ENCODE results near the gene SDHA. TPM values are rescaled to one million over a fixed set of nuclear protein-coding genes. Genes with fewer than 3 reads are reported as not detected.
"Not testable (repeated sequence)": the region's sequence is repeated elsewhere in the genome, so short reads cannot be mapped to it uniquely, and the experiment has no call there.

The SDHA gene
- total and polyA plus RNA-seq, 2 of the 13 experiments (the other 11 are each of a cell fraction or from before 2014, with no cell fraction given): 185 to 240 TPM

DNA sequence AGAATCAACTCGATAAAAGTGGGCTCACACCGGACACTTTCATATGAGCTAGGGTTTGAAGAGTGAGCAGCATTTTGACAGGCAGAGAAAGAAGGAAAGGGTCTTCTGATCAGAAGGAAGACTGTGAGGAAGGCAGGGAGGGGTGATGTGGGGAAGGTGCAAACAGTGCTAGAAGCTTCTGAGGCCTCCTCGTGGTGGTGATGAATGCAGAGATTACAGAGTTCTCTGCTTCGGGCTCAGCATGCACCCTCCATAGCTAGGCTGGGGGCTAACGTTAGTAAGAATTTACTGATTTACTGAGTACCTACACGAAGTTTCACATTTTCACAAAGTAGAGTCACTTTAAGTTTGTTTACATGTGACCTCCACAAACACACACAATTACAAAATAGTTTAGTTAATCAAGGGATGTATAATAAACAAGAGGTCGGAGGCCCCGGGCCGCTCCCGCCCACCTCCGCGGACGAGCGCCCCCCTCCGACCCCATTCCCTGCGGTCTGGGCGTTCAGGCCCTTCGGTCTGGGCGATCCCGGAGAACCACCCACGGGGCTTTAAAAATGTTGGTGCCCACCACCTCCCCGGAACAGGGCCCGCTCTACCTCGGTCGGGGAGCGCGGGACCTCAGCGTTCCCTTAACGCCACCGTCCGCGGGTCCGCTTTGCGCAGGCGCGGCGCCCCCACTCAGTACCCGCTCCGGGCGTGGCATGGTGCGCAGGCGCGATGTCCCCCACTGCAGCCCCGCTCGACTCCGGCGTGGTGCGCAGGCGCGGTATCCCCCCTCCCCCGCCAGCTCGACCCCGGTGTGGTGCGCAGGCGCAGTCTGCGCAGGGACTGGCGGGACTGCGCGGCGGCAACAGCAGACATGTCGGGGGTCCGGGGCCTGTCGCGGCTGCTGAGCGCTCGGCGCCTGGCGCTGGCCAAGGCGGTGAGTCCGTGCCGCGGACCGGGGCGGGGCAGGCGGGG, at the start of gene SDHA, which contains the start of gene CCDC127 (continued):
- TF ChIP-seq ZNF501 (CRISPR knock-in tag; IDR thresholded peaks at IDR 0.05) (peak; percentile 78; the same call in 1 of the 2 replicates), ZNF772 (CRISPR knock-in tag; IDR thresholded peaks at IDR 0.05) (peak; percentile 39; the same call in 1 of the 2 replicates), ZNF788 (CRISPR knock-in tag; IDR thresholded peaks at IDR 0.05; ENCODE audit: borderline replicate concordance) (0 out of 2 replicates have a peak, but pooled peaks have one; percentile 47), MXI1 (IDR thresholded peaks at IDR 0.05; ENCODE audit: borderline replicate concordance, low read depth, low read length) (peak; percentile 65; the same call in 1 of the 3 replicates), PHF8 (CRISPR knock-in tag; IDR thresholded peaks at IDR 0.05) (peak; percentile 75), TMF1 (CRISPR knock-in tag; IDR thresholded peaks at IDR 0.05; ENCODE audit: low read depth) (peak; percentile 40; the same call in 1 of the 2 replicates), RELA (CRISPR knock-in tag; IDR thresholded peaks at IDR 0.05) (0 out of 2 replicates have a peak, but pooled peaks have one; percentile 36), HNRNPLL (IDR thresholded peaks at IDR 0.05; ENCODE audit: low read depth, low read length, poor library complexity, severe bottlenecking) (peak; percentile 76), KMT2B (CRISPR knock-in tag; IDR thresholded peaks at IDR 0.05) (peak; percentile 55; the same call in 1 of the 2 replicates), KAT8 (CRISPR knock-in tag; IDR thresholded peaks at IDR 0.05) (peak; percentile 65; the same call in 1 of the 2 replicates), MXD4 (CRISPR knock-in tag; IDR thresholded peaks at IDR 0.05) (0 out of 2 replicates have a peak, but pooled peaks have one; percentile 42), ZNF589 (CRISPR knock-in tag; conservative IDR thresholded peaks at IDR 0.05) (0 out of 2 replicates have a peak, but pooled peaks have one; percentile 33), POLR2AphosphoS5 (IDR thresholded peaks at IDR 0.05; ENCODE audit: low read depth, low read length) (peak; percentile 78), ZSCAN21 (CRISPR knock-in tag; IDR thresholded peaks at IDR 0.05; ENCODE audit: borderline replicate concordance) (0 out of 2 replicates have a peak, but pooled peaks have one; percentile 37), RBM39 (IDR thresholded peaks at IDR 0.05; ENCODE audit: low read depth, low read length, poor library complexity, severe bottlenecking) (peak; percentile 11), NR0B2 (CRISPR knock-in tag; IDR thresholded peaks at IDR 0.05) (0 out of 2 replicates have a peak, but pooled peaks have one; percentile 48), ZIK1 (CRISPR knock-in tag; IDR thresholded peaks at IDR 0.05; ENCODE audit: borderline replicate concordance, low read depth) (0 out of 2 replicates have a peak, but pooled peaks have one; percentile 43), SP1 (CRISPR knock-in tag; IDR thresholded peaks at IDR 0.05) (peak; percentile 46; the same call in 1 of the 2 replicates), ZNF766 (CRISPR knock-in tag; IDR thresholded peaks at IDR 0.05; ENCODE audit: borderline replicate concordance) (peak; percentile 4; the same call in 1 of the 2 replicates), NFKBIZ (CRISPR knock-in tag; IDR thresholded peaks at IDR 0.05) (0 out of 2 replicates have a peak, but pooled peaks have one; percentile 16), KDM2A (CRISPR knock-in tag; IDR thresholded peaks at IDR 0.05; ENCODE audit: borderline replicate concordance, low read depth) (peak; percentile 43; the same call in 1 of the 2 replicates), MIER3 (CRISPR knock-in tag; IDR thresholded peaks at IDR 0.05; ENCODE audit: borderline replicate concordance) (0 out of 2 replicates have a peak, but pooled peaks have one; percentile 25), ZNF205 (CRISPR knock-in tag; IDR thresholded peaks at IDR 0.05) (0 out of 2 replicates have a peak, but pooled peaks have one; percentile 14)
- TF ChIP-seq, protein P1, sequence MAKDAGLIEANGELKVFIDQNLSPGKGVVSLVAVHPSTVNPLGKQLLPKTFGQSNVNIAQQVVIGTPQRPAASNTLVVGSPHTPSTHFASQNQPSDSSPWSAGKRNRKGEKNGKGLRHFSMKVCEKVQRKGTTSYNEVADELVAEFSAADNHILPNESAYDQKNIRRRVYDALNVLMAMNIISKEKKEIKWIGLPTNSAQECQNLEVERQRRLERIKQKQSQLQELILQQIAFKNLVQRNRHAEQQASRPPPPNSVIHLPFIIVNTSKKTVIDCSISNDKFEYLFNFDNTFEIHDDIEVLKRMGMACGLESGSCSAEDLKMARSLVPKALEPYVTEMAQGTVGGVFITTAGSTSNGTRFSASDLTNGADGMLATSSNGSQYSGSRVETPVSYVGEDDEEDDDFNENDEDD (CRISPR knock-in tag; IDR thresholded peaks at IDR 0.05; ENCODE audit: borderline replicate concordance): peak; percentile 39; the same call in 1 of the 2 replicates
- TF ChIP-seq, protein P2, sequence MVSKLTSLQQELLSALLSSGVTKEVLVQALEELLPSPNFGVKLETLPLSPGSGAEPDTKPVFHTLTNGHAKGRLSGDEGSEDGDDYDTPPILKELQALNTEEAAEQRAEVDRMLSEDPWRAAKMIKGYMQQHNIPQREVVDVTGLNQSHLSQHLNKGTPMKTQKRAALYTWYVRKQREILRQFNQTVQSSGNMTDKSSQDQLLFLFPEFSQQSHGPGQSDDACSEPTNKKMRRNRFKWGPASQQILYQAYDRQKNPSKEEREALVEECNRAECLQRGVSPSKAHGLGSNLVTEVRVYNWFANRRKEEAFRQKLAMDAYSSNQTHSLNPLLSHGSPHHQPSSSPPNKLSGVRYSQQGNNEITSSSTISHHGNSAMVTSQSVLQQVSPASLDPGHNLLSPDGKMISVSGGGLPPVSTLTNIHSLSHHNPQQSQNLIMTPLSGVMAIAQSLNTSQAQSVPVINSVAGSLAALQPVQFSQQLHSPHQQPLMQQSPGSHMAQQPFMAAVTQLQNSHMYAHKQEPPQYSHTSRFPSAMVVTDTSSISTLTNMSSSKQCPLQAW (CRISPR knock-in tag; IDR thresholded peaks at IDR 0.05): peak; percentile 64; the same call in 1 of the 2 replicates
- not testable (repeated sequence) for TF ChIP-seq SP1 (IDR thresholded peaks at IDR 0.05)
